HepG2 (cell line): Measurements from ENCODE around the gene DMRTA2. TPM values are rescaled to one million over a fixed set of nuclear protein-coding genes. Genes with fewer than 3 reads are reported as not detected.

Experiments used
- ATAC-seq: fragments of 200-7000 bp; cut with Tn5 transposase; 3 replicates; pipeline ENCODE4 v1.9.1; 2020; ENCODE audit warnings: mild to moderate bottlenecking, moderate library complexity
- BruUV-seq: library from RNA; stranded (reverse); fragments of 400-500 nt; replicated peaks from 2 replicates; lab custom pipeline; 2021; lab: Mats Ljungman, UMichigan
- CTCF ChIA-PET: fragments of 300-600 bp; formaldehyde crosslinking; extraction: SDS; loops from one replicate; lab custom pipeline; 2021; ENCODE audit warnings: low total read pairs, inconsistent platforms, low intra/inter-chr PET ratio; lab: Yijun Ruan, JAX
- POLR2A ChIA-PET: fragments of 350-600 bp; sonication (Branson Sonifier 250); formaldehyde crosslinking; loops from one replicate; lab custom pipeline; 2020; ENCODE audit warnings: antibody characterized with exemption, inconsistent platforms; lab: Yijun Ruan, JAX
- DNase-seq: peaks from one replicate; pipeline ENCODE4 v3.0.0-alpha.2; 2015; ENCODE audit warnings: low spot score
- FAIRE-seq: peaks from 3 replicates; lab custom pipeline; 2011; peaks lifted over from hg19 to GRCh38; lab: Jason Lieb, UNC
- H2AFZ ChIP-seq: one replicate; pipeline ENCODE4 v1.6.1; 2011; ENCODE audit warnings: low read length, inconsistent platforms
- H3K27ac ChIP-seq: fragments of 300-600 bp; 3 replicates; pipeline ENCODE4 v1.8.0; 2011; ENCODE audit warnings: mixed run types, mild to moderate bottlenecking, mixed read lengths, low read length, inconsistent platforms; ENCODE audit not compliant: insufficient read depth; ENCODE audit errors: extremely low read length
- H3K27me3 ChIP-seq, 2 experiments: fragments of 200-600 bp in 1 of 2; 2 replicates in 1 of 2; 3 replicates in 1 of 2; pipeline versions ENCODE4 v1.6.0 to v1.8.0; 2011; ENCODE audit warnings: low read length in 2 of 2, mild to moderate bottlenecking in 2 of 2, moderate library complexity in 2 of 2, inconsistent platforms in 1 of 2; ENCODE audit not compliant: insufficient read depth in 2 of 2, control insufficient read depth in 1 of 2
- H3K36me3 ChIP-seq, 2 experiments: fragments of 200-600 bp in 1 of 2; replicated peaks in 1 of 2; 2 replicates in 1 of 2; 3 replicates in 1 of 2; pipeline versions ENCODE4 v1.5.1 to v1.8.0; 2011; ENCODE audit warnings: low read length in 2 of 2, inconsistent platforms in 1 of 2; ENCODE audit not compliant: insufficient read depth in 2 of 2, control insufficient read depth in 1 of 2
- H3K4me1 ChIP-seq: 2 replicates; pipeline ENCODE4 v1.5.1; 2012; ENCODE audit warnings: low read length, inconsistent platforms; ENCODE audit not compliant: insufficient read depth
- H3K4me2 ChIP-seq: 2 replicates; pipeline ENCODE4 v1.6.0; 2011; ENCODE audit warnings: low read depth, low read length, inconsistent platforms
- H3K4me3 ChIP-seq, 3 experiments: fragments of 200-600 bp in 1 of 3; sonication (generic), shearing (Covaris generic) in 1 of 3; replicated peaks in 1 of 3; 2 replicates each; pipeline ENCODE4 v1.5.1; 2011 to 2016; ENCODE audit warnings: low read length in 3 of 3, inconsistent platforms in 2 of 3, low read depth in 2 of 3, mild to moderate bottlenecking in 2 of 3, control low read depth in 1 of 3, mixed read lengths in 1 of 3; ENCODE audit not compliant: insufficient read depth in 1 of 3
- H3K79me2 ChIP-seq: one replicate; pipeline ENCODE4 v1.6.1; 2011; ENCODE audit warnings: low read length, inconsistent platforms; ENCODE audit not compliant: insufficient read depth
- H3K9ac ChIP-seq: 2 replicates; pipeline ENCODE4 v1.6.0; 2011; ENCODE audit warnings: mild to moderate bottlenecking, low read depth, low read length, inconsistent platforms; ENCODE audit not compliant: insufficient read depth
- H3K9me3 ChIP-seq: 2 replicates; pipeline ENCODE4 v1.5.1; 2012; ENCODE audit warnings: mild to moderate bottlenecking, low read length
- H4K20me1 ChIP-seq: 2 replicates; pipeline ENCODE4 v1.6.0; 2011; ENCODE audit warnings: inconsistent platforms, mild to moderate bottlenecking, low read length, moderate library complexity; ENCODE audit not compliant: insufficient read depth
- ATF3 ChIP-seq: sonication (generic); formaldehyde crosslinking; IDR thresholded peaks from 2 replicates; pipeline ENCODE4 v1.4.0; 2020; ENCODE audit warnings: missing genetic modification reagents
- HES4 ChIP-seq: sonication (generic); formaldehyde crosslinking; IDR thresholded peaks from 2 replicates; pipeline ENCODE4 v1.9.0; 2021; ENCODE audit warnings: mild to moderate bottlenecking, missing genetic modification reagents, borderline replicate concordance
- KLF6 ChIP-seq: IDR thresholded peaks from 2 replicates; pipeline ENCODE4 v1.8.0; 2016; ENCODE audit warnings: missing biosample characterization, missing genetic modification reagents
- NAIF1 ChIP-seq: sonication (generic); formaldehyde crosslinking; IDR thresholded peaks from 2 replicates; pipeline ENCODE4 v1.5.0; 2020; ENCODE audit warnings: mild to moderate bottlenecking, missing genetic modification reagents, borderline replicate concordance
- NKX3-1 ChIP-seq: sonication (generic); formaldehyde crosslinking; IDR thresholded peaks from 2 replicates; pipeline ENCODE4 v1.5.0; 2020; ENCODE audit warnings: missing genetic modification reagents
- REL ChIP-seq: sonication (generic); formaldehyde crosslinking; conservative IDR thresholded peaks from 2 replicates; pipeline ENCODE4 v1.8.0; 2022; ENCODE audit warnings: mild to moderate bottlenecking, missing genetic modification reagents, moderate library complexity
- REXO4 ChIP-seq: sonication (generic); formaldehyde crosslinking; IDR thresholded peaks from 2 replicates; pipeline ENCODE4 v1.8.0; 2022; ENCODE audit warnings: missing genetic modification reagents, mild to moderate bottlenecking, borderline replicate concordance
- RORA ChIP-seq: sonication (generic); formaldehyde crosslinking; IDR thresholded peaks from 2 replicates; pipeline ENCODE4 v1.5.0; 2020; ENCODE audit warnings: mild to moderate bottlenecking, missing genetic modification reagents, moderate library complexity
- TERF1 ChIP-seq: sonication (generic); formaldehyde crosslinking; IDR thresholded peaks from 2 replicates; pipeline ENCODE4 v1.8.0; 2022; ENCODE audit warnings: mild to moderate bottlenecking, missing genetic modification reagents, moderate library complexity
- ZBTB14 ChIP-seq: sonication (generic); formaldehyde crosslinking; IDR thresholded peaks from 2 replicates; pipeline ENCODE4 v1.4.0; 2020; ENCODE audit warnings: missing genetic modification reagents
- ZNF225 ChIP-seq: sonication (generic); formaldehyde crosslinking; IDR thresholded peaks from 2 replicates; pipeline ENCODE4 v1.4.0; 2020; ENCODE audit warnings: mild to moderate bottlenecking, missing genetic modification reagents
- ZNF34 ChIP-seq: sonication (generic); formaldehyde crosslinking; IDR thresholded peaks from 2 replicates; pipeline ENCODE4 v1.4.0; 2020; ENCODE audit warnings: mild to moderate bottlenecking, missing genetic modification reagents, borderline replicate concordance
- ZNF576 ChIP-seq: sonication (generic); formaldehyde crosslinking; IDR thresholded peaks from 2 replicates; pipeline ENCODE4 v1.4.0; 2020; ENCODE audit warnings: mild to moderate bottlenecking, missing genetic modification reagents
- ZNF597 ChIP-seq: sonication (generic); formaldehyde crosslinking; IDR thresholded peaks from 2 replicates; pipeline ENCODE4 v1.5.0; 2020; ENCODE audit warnings: missing genetic modification reagents
- ZNF746 ChIP-seq: sonication (generic); formaldehyde crosslinking; IDR thresholded peaks from 2 replicates; pipeline ENCODE4 v1.8.0; 2022; ENCODE audit warnings: mild to moderate bottlenecking, missing genetic modification reagents
- ZNF775 ChIP-seq: sonication (generic); formaldehyde crosslinking; IDR thresholded peaks from 2 replicates; pipeline ENCODE4 v1.4.0; 2020; ENCODE audit warnings: missing genetic modification reagents, mild to moderate bottlenecking, moderate library complexity, borderline replicate concordance
- ZNF780A ChIP-seq: sonication (generic); formaldehyde crosslinking; IDR thresholded peaks from 2 replicates; pipeline ENCODE4 v1.8.0; 2022; ENCODE audit warnings: mild to moderate bottlenecking, missing genetic modification reagents, moderate library complexity
- WGBS: methylation state at CpG from one replicate; pipeline ENCODE4 v1.1.6; 2017; ENCODE audit warnings: low lambda C conversion rate; 5-methylcytosine and 5-hydroxymethylcytosine counted together
- in situ Hi-C: cut with HindIII; loops from 2 replicates; pipeline ENCODE4 v1.10.0; 2017; ENCODE audit warnings: low pct_unique_long_range_greater_than_20kb; ENCODE audit not compliant: extremely low pct_ligation_motif_present
- intact Hi-C: fragments of 100-400 bp; cut with micrococcal nuclease; formaldehyde crosslinking; loops from one replicate; pipeline ENCODE4 v1.10.0; 2022; ENCODE audit not compliant: unreplicated experiment
- polyA plus RNA-seq, 8 experiments: library from polyadenylated mRNA; depleted of rRNA in 3 of 8; stranded (reverse) in 7 of 8; unstranded in 1 of 8; fragments of >200 nt; fragmentation: Illumina TruSeq in 4 of 8; extraction: Trizol in 4 of 8; gene quantifications; 2 replicates each; pipeline versions ENCODE4 v1.2.1 to v1.2.3, GENCODE V29; 2011 to 2016; ENCODE audit warnings: low read depth in 4 of 8, missing spikeins in 1 of 8, mixed read lengths in 1 of 8; ENCODE audit not compliant: insufficient read depth in 1 of 8
- total RNA-seq, 5 experiments: library from RNA; depleted of rRNA; stranded (reverse); fragments of >200 nt; fragmentation: Illumina TruSeq; extraction: Trizol; gene quantifications; 2 replicates each; pipeline ENCODE4 v1.2.3, GENCODE V29; 2016; ENCODE audit warnings: low read depth in 1 of 5
- TF ChIP-seq, protein P1 (sequence below): sonication (generic); formaldehyde crosslinking; IDR thresholded peaks from 2 replicates; pipeline ENCODE4 v1.5.1; 2020; ENCODE audit warnings: missing genetic modification reagents, mild to moderate bottlenecking, borderline replicate concordance
- TF ChIP-seq, protein P2 (sequence below): IDR thresholded peaks from 2 replicates; pipeline ENCODE4 v1.6.1; 2016; ENCODE audit warnings: mild to moderate bottlenecking

DMRTA2 gene
- total and polyA plus RNA-seq, 2 of the 13 experiments (the other 11 are each of a cell fraction or from before 2014, with no cell fraction given): not detected

GRCh38 chr1:50378770-50379169 lies 44.5 kb downstream of the DMRTA2 start:
- 42% methylated on average over 2 of the region's 2 CpGs for WGBS
- no peak overlapping the region for H3K4me2 ChIP-seq
- no peak overlapping the region for H2AFZ ChIP-seq
- H3K27me3 ChIP-seq: no peaks in the 10 kb centered on the region
- ATAC-seq (no peak), FAIRE-seq (no peak), DNase-seq (no peak)
- no peaks in the 10 kb centered on the region for H3K36me3 ChIP-seq
- no TSS peak for BruUV-seq
- in situ Hi-C loops: loop anchor here (10.0 kb wide), 1 partner anchor 676 kb away; no protein-coding TSS in a partner anchor
- POLR2A ChIA-PET: no interaction called here
- no peak for TF ChIP-seq NKX3-1
- TF ChIP-seq ZNF597 (CRISPR knock-in tag): no peak
- no peak for TF ChIP-seq HES4 (CRISPR knock-in tag)
- no peak for TF ChIP-seq ZNF775
- TF ChIP-seq REL (CRISPR knock-in tag): no peak
- TF ChIP-seq KLF6 (CRISPR knock-in tag): no peak
- TF ChIP-seq REXO4 (CRISPR knock-in tag): no peak
- no peak for TF ChIP-seq ZNF780A
- TF ChIP-seq ZNF225 (CRISPR knock-in tag): no peak
- no peak for TF ChIP-seq ZNF34 (CRISPR knock-in tag)
- TF ChIP-seq RORA (CRISPR knock-in tag): no peak
- TF ChIP-seq, protein P1, sequence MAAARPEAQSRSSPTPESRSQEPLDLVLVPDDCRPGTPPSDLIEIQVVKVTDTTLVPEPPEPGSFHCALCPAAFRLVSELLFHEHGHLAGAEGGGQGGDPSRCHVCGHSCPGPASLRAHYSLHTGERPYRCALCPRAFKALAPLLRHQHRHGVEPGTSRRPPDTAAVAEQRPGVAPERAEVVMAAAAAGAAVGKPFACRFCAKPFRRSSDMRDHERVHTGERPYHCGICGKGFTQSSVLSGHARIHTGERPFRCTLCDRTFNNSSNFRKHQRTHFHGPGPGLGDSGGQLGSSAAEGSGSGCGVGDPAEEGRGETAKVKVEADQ (CRISPR knock-in tag): no peak
- TF ChIP-seq ATF3: no peak
- no peak for TF ChIP-seq NAIF1 (CRISPR knock-in tag)
- TF ChIP-seq ZNF746: no peak
- TF ChIP-seq TERF1: no peak
- TF ChIP-seq, protein P2, sequence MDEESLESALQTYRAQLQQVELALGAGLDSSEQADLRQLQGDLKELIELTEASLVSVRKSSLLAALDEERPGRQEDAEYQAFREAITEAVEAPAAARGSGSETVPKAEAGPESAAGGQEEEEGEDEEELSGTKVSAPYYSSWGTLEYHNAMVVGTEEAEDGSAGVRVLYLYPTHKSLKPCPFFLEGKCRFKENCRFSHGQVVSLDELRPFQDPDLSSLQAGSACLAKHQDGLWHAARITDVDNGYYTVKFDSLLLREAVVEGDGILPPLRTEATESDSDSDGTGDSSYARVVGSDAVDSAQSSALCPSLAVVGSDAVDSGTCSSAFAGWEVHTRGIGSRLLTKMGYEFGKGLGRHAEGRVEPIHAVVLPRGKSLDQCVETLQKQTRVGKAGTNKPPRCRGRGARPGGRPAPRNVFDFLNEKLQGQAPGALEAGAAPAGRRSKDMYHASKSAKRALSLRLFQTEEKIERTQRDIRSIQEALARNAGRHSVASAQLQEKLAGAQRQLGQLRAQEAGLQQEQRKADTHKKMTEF (CRISPR knock-in tag): no peak
- TF ChIP-seq ZNF576: no peak
- TF ChIP-seq ZBTB14: no peak
- no peaks in the 10 kb centered on the region for H4K20me1 ChIP-seq
- no peak overlapping the region for H3K4me3 ChIP-seq
- intact Hi-C loops: no loop called here
- H3K79me2 ChIP-seq: no peaks in the 10 kb centered on the region
- peaks cover 11% of the 10 kb centered on the region; the same call in 1 of the 2 replicates for H3K9me3 ChIP-seq
- no peaks in the 10 kb centered on the region for H3K4me1 ChIP-seq
- H3K9ac ChIP-seq: no peak overlapping the region
- CTCF ChIA-PET: no interaction called here
- no peak overlapping the region for H3K27ac ChIP-seq
